ENCODE data around the gene TPRN. TPM values are rescaled to one million over a fixed set of nuclear protein-coding genes. Genes with fewer than 3 reads are reported as not detected.

Gene TPRN
- total RNA-seq, 4 donors from 2014 or later: 76.2 to 228 (median 117) TPM

DNA sequence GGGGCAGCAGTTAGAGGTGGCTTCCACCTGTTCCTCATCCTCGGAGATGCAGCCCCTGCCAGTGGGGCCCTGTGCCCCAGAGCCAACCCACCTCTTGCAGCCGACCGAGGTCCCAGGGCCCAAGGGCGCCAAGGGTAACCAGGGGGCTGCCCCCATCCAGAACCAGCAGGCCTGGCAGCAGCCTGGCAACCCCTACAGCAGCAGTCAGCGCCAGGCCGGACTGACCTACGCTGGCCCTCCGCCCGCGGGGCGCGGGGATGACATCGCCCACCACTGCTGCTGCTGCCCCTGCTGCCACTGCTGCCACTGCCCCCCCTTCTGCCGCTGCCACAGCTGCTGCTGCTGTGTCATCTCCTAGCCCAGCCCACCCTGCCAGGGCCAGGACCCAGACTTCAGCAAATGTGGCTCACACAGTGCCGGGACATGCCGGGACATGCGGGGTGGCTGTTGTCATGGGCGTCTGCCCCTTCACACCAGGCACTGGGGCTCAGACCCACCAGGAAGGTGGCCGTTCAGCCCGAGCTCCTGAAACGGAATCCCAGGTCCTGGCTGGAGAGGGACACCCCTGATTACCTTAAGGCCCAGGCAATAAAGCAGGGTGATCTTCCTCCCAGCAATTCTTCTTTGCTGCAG lies 25.3 kb upstream of the TPRN start:
- peaks cover 18 to 54% (median 38%) of the 10 kb centered on the region in 4 donors for H3K4me1 ChIP-seq

DNA sequence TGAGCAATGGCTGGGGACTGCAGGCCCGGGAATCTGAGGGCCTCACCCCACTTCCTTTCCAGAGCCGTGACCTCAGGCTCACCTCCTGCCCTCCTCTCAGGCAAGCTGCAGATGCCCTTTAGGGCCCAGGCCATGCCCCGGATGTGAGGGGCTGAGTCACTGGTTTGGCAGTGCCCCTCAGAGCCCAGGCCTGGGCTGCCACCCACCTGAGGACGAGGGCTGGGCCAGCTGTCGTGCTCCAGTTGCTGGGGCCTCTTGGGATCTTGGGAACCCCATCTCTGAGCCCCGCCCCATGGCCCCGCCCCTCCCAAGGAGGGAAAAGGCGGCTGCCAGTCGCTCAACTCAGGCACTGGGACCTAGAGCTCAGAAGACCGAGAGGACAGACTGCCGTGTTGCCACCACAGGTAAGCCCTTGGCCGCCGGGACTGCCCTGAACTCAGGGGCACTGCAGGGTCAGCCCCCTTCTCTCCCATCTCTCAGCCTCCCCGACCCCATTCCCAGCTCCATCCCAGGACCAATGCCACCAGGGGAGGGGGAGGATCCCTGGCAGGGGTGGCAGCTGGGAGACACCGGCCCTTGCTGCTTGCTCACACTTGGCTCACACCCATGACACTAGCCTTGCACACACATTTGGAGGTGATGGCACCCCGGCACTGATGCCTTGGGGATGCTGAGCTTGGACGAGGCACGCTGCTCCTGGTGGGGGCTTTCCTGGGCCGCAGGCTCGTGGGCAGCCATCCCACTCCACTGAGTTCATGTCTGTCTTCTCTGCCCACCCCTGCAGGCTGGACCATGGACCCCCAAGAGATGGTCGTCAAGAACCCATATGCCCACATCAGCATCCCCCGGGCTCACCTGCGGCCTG lies 24.5 kb upstream of the TPRN start, which contains the start of gene CYSRT1:
Gene CYSRT1, plus strand, starts transcription at position 345 of the 865 bp plus-strand sequence. Its CDS starts 448 bp downstream, at position 793.
- in situ Hi-C loops (cut with MboI; ENCODE audit: low pct_ligation_motif_present in 1 of 4, low pct_unique_long_range_greater_than_20kb in 1 of 4, low sequenced_read_pairs in 3 of 4): loop anchor here in 2 of 4 donors (10.0 to 25.0 kb wide), 2 partner anchors 100 to 113 kb away; partner anchors contain the start of gene DPP7 (in 1 of the 2)
- H3K36me3 ChIP-seq: no peaks in the 10 kb centered on the region
- no peaks in the 10 kb centered on the region for H3K9me3 ChIP-seq
- peak within 1 kb of the TSS; percentile 56 to 98 (median 70) for H3K4me3 ChIP-seq
- WGBS, 2 donors (ENCODE audit: low coverage in 1 of 2): 47% methylated on average over 20 of the region's 23 CpGs; no CpG with 5 or more reads in 1 of the 2 donors
- H3K4me1 ChIP-seq: peaks cover 18 to 49% (median 36%) of the 10 kb centered on the region in 4 donors
- H3K27ac ChIP-seq: peak within 1 kb of the TSS; percentile 91 to 96 (median 92)
- intact Hi-C loops (cut with DNase I; ENCODE audit: low total_unique reads): loop anchor here (5.0 kb wide), 1 partner anchor 98 kb away; no protein-coding TSS in a partner anchor
- TF ChIP-seq EP300 (IDR thresholded peaks at IDR 0.05; ENCODE audit: low read depth) (no peak), POLR2A (IDR thresholded peaks at IDR 0.05) (no peak), POLR2AphosphoS5 (IDR thresholded peaks at IDR 0.05) (no peak)
- no peak for DNase-seq
- peaks cover 21% of the 10 kb centered on the region for H3K27me3 ChIP-seq

More for the DNA sequence above, 25.3 kb upstream of the TPRN start:
- in situ Hi-C loops (cut with MboI; ENCODE audit: low pct_ligation_motif_present in 1 of 4, low pct_unique_long_range_greater_than_20kb in 1 of 4, low sequenced_read_pairs in 3 of 4): loop anchor here in 1 of 4 donors (10.0 kb wide), 1 partner anchor 101 kb away; no protein-coding TSS in a partner anchor
- Histone ChIP-seq H3K36me3 (no peaks in the 10 kb centered on the region), H3K27ac (no peak overlapping the region), H3K27me3 (peaks cover 29% of the 10 kb centered on the region), H3K4me3 (no peak overlapping the region), H3K9me3 (no peaks in the 10 kb centered on the region)
- DNase-seq: no peak
- 85% methylated on average over 14 of the region's 21 CpGs; no CpG with 5 or more reads in 1 of the 2 donors for WGBS, 2 donors (ENCODE audit: low coverage in 1 of 2)
- TF ChIP-seq, protein P1, sequence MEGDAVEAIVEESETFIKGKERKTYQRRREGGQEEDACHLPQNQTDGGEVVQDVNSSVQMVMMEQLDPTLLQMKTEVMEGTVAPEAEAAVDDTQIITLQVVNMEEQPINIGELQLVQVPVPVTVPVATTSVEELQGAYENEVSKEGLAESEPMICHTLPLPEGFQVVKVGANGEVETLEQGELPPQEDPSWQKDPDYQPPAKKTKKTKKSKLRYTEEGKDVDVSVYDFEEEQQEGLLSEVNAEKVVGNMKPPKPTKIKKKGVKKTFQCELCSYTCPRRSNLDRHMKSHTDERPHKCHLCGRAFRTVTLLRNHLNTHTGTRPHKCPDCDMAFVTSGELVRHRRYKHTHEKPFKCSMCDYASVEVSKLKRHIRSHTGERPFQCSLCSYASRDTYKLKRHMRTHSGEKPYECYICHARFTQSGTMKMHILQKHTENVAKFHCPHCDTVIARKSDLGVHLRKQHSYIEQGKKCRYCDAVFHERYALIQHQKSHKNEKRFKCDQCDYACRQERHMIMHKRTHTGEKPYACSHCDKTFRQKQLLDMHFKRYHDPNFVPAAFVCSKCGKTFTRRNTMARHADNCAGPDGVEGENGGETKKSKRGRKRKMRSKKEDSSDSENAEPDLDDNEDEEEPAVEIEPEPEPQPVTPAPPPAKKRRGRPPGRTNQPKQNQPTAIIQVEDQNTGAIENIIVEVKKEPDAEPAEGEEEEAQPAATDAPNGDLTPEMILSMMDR (IDR thresholded peaks at IDR 0.05): no peak
- TF ChIP-seq POLR2A (IDR thresholded peaks at IDR 0.05) (no peak), POLR2AphosphoS5 (IDR thresholded peaks at IDR 0.05) (no peak), EP300 (IDR thresholded peaks at IDR 0.05; ENCODE audit: low read depth) (no peak)
- intact Hi-C loops (cut with DNase I; ENCODE audit: low total_unique reads): loop anchor here (5.0 kb wide), 1 partner anchor 99 kb away; no protein-coding TSS in a partner anchor

DNA sequence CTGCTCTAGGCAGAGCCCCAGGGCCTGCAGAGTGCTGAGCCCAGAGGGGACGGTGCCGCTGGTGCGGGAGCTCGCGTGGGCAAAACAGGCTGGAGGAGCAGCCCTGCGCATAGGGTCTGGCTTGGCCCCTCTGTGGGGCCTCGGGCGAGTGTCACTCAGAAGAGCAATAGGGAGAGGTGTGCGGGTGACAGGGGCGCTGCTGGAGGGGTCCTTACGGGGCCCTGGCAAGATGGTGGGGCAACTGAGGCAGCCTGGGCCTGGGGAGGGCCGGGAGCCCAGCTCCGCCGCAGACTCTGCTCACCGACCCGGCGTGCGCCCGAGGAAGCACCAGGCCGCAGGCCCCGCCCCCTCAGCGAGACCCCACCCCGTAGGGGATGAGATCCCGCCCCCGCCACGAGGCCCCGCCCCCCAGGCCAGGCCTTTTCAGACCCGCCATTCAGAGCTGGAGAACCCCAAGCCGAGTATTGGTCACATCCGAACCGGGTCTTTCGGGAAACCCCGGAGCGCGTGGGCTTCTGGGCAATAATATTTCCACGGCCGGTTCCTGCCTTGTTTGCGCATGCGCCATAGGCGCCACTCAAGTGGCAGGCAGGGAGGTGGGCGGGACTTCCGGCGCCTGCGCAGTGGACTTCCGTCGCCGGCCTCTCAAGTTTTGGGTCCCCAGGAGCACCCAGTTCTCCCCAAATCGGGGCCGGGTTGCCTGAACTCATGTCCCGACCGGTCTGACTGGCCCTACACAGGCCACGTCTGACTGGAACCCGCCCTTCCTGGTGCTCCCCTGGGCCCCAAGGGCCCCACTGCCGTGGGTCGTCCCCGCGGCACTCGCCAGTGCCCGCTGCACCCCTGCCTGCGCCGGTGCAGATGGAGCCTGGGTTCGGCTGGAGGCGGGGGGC lies 22.8 kb upstream of the TPRN start:
- WGBS, 2 donors (ENCODE audit: low coverage in 1 of 2): 2% methylated on average over 34 of the region's 63 CpGs; no CpG with 5 or more reads in 1 of the 2 donors
- intact Hi-C loops (cut with DNase I; ENCODE audit: low total_unique reads) (no loop called here), in situ Hi-C loops (cut with MboI; ENCODE audit: low pct_ligation_motif_present in 1 of 4, low pct_unique_long_range_greater_than_20kb in 1 of 4, low sequenced_read_pairs in 3 of 4) (loop anchor here in 2 of 4 donors (10.0 to 25.0 kb wide), 2 partner anchors 99 to 111 kb away; partner anchors contain the start of gene DPP7 (in 1 of the 2))
- TF ChIP-seq POLR2AphosphoS5 (IDR thresholded peaks at IDR 0.05) (peak; percentile 61 to 69 (median 66)), EP300 (IDR thresholded peaks at IDR 0.05; ENCODE audit: low read depth) (no peak), POLR2A (IDR thresholded peaks at IDR 0.05) (peak; percentile 63)
- TF ChIP-seq, protein P1 (IDR thresholded peaks at IDR 0.05): no peak
- H3K36me3 ChIP-seq: no peaks in the 10 kb centered on the region
- H3K9me3 ChIP-seq: no peaks in the 10 kb centered on the region
- peaks cover 4% of the 10 kb centered on the region for H3K27me3 ChIP-seq
- H3K27ac ChIP-seq: peak overlapping the region; percentile 91 to 96 (median 92)
- H3K4me1 ChIP-seq: peaks cover 18 to 49% (median 39%) of the 10 kb centered on the region in 4 donors
- peak; percentile 97 for DNase-seq
- peak overlapping the region; percentile 56 to 98 (median 70) for H3K4me3 ChIP-seq

Data from transverse colon (tissue), 4 donors.